Dendritic cell treated with granulocyte-macrophage colony-stimulating factor and Interleukin-4, amounts not matched to agents 40 ng/mL and 50 ng/mL, for 4 days (primary cell): ENCODE measurements around the gene CCDC68.
A peak's percentile ranks its signal among the peaks of the same experiment; 100 is the strongest.

Source experiments
- H3K27ac Mint-ChIP-seq: one replicate; pipeline ENCODE4 v1.8.0; 2022; ENCODE audit warnings: mild to moderate bottlenecking, mixed read lengths
- H3K27me3 Mint-ChIP-seq: one replicate; pipeline ENCODE4 v1.8.0; 2022; ENCODE audit warnings: mild to moderate bottlenecking, mixed read lengths
- H3K36me3 Mint-ChIP-seq: one replicate; pipeline ENCODE4 v1.8.0; 2022; ENCODE audit warnings: low read depth, mixed read lengths
- H3K4me1 Mint-ChIP-seq: one replicate; pipeline ENCODE4 v1.8.0; 2022; ENCODE audit warnings: low read depth, mixed read lengths
- H3K4me3 Mint-ChIP-seq: one replicate; pipeline ENCODE4 v1.8.0; 2022; ENCODE audit warnings: mild to moderate bottlenecking, moderate library complexity, mixed read lengths
- H3K9me3 Mint-ChIP-seq: one replicate; pipeline ENCODE4 v1.8.0; 2022; ENCODE audit warnings: mixed read lengths
- intact Hi-C: fragments of 100-400 bp; cut with micrococcal nuclease; formaldehyde crosslinking; loops from one replicate; pipeline ENCODE4 v1.15.0; 2022

CCDC68 gene, protein sequence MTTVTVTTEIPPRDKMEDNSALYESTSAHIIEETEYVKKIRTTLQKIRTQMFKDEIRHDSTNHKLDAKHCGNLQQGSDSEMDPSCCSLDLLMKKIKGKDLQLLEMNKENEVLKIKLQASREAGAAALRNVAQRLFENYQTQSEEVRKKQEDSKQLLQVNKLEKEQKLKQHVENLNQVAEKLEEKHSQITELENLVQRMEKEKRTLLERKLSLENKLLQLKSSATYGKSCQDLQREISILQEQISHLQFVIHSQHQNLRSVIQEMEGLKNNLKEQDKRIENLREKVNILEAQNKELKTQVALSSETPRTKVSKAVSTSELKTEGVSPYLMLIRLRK

DNA sequence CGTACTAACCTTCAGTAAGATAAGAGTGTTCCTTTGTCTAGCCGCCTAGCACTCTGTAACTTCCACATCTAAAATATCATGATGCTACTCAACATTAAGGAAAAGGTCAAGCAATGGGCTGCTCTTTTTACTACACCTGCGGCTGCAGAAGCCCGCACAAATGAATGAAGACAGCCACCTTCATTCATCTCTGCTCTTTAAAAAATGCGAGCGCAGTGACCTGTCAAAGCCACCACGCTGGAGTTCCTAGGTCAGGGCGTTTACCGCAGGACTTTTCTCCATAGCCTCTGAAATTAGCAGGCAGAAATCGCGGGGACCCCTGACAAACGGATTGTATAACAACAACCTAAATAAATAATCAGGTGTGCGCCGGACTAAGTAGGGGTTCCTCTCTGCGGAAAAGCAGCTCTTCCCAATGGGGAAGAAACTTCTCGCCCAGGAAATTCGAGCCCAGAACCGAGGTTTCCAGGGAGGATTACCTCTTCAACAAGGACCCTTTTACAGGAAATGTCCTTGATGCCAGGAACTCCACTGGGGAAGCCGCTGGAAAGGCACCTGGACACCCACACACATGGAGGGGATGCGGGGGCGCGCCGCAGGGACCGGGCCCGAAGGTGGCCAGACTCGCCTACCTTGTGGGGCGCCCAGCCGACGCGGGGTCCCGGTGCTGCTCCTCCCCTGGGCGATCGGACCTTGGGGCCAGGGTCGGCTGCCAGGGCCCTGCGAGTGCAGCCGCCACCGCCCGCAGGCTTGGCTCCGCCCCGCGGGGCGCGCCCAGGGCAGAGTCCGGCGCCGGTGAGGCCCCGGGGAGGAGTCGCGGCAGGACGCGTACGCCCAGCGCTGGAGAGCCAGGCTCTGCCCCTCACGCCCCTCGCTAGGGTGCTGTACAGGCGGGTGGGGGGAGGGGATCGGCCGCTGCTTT is at the start of gene CCDC68:
Gene CCDC68 (minus strand): TSS at position 758 of the 922 bp plus-strand sequence. CDS start 16,670 bp downstream, outside the sequence.
- no peak within 1 kb of the TSS for H3K27ac Mint-ChIP-seq
- intact Hi-C loops, result no loop called here
- no peaks in the 10 kb centered on the region for H3K9me3 Mint-ChIP-seq
- H3K4me1 Mint-ChIP-seq, result peaks cover 35% of the 10 kb centered on the region
- H3K36me3 Mint-ChIP-seq, result no peaks in the 10 kb centered on the region
- peak within 1 kb of the TSS; percentile 75 for H3K4me3 Mint-ChIP-seq
- H3K27me3 Mint-ChIP-seq, result peaks cover 44% of the 10 kb centered on the region

DNA sequence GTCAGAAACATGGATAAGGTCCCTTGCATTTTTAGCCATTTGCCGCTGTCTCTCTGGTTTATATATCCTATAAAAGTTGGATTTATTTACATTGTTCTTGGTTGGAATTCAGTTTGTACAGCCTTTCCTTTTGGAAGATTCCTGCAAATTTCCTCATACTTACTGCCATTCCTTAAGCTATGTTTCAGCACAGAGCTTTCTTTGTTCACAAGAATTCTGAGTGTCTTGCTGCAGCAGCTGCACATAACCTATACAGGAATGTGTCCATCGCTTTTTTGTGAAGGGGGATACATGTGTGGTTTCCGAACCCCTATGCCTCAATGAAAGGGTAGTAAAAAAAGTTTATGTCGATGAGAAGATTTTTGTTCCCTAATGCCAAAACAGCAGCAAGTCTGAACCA is 48.3 kb upstream of the CCDC68 start:
- Mint-ChIP-seq H3K36me3 (no peaks in the 10 kb centered on the region), H3K27ac (no peak overlapping the region), H3K27me3 (no peaks in the 10 kb centered on the region), H3K9me3 (no peaks in the 10 kb centered on the region), H3K4me3 (no peak overlapping the region), H3K4me1 (no peaks in the 10 kb centered on the region)
- intact Hi-C loops, result no loop called here

DNA sequence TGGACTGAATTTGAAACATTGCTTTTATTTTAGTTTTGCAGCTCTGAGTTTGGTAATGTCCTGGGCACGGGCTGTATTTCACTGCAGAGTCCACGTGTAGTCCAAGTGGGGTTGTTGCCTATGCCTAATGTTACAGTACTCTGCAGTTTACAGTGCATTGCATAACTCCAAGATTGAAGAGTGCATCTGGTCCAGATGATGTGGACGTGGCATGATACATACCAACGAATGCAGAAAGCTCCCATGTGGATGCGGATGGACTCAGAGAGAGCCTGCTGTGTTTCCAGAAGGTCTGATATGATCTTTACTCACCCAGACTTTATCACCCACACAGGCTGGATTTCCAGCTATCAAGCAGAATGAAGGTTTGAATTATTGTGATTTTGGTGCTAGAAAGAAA is 44.4 kb upstream of the CCDC68 start:
- no peaks in the 10 kb centered on the region for H3K9me3 Mint-ChIP-seq
- no peak overlapping the region for H3K27ac Mint-ChIP-seq
- intact Hi-C loops, result no loop called here
- no peaks in the 10 kb centered on the region for H3K36me3 Mint-ChIP-seq
- no peaks in the 10 kb centered on the region for H3K27me3 Mint-ChIP-seq
- no peak overlapping the region for H3K4me3 Mint-ChIP-seq
- H3K4me1 Mint-ChIP-seq, result no peaks in the 10 kb centered on the region

DNA sequence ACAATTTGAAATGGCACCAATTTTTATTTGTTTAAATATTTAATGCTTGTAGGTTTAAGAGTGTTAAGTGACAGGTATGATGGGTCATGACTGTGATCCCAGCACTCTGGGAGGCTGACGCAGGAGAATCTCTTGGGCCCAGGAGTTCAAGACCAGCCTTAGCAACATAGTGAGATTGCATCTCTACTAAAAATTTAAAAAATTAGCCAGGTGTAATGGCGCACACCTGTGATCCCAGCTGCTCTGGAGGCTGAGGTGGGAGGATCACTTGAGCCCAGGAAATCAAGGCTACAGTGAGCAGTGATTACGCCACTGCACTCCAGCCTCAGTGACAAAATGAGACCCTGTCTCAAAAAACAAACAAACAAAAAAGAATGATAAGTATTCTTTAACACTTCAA is 43.0 kb upstream of the CCDC68 start:
- no peaks in the 10 kb centered on the region for H3K9me3 Mint-ChIP-seq
- H3K4me1 Mint-ChIP-seq, result no peaks in the 10 kb centered on the region
- H3K4me3 Mint-ChIP-seq, result no peak overlapping the region
- no peaks in the 10 kb centered on the region for H3K36me3 Mint-ChIP-seq
- intact Hi-C loops, result no loop called here
- H3K27me3 Mint-ChIP-seq, result no peaks in the 10 kb centered on the region
- H3K27ac Mint-ChIP-seq, result no peak overlapping the region

DNA sequence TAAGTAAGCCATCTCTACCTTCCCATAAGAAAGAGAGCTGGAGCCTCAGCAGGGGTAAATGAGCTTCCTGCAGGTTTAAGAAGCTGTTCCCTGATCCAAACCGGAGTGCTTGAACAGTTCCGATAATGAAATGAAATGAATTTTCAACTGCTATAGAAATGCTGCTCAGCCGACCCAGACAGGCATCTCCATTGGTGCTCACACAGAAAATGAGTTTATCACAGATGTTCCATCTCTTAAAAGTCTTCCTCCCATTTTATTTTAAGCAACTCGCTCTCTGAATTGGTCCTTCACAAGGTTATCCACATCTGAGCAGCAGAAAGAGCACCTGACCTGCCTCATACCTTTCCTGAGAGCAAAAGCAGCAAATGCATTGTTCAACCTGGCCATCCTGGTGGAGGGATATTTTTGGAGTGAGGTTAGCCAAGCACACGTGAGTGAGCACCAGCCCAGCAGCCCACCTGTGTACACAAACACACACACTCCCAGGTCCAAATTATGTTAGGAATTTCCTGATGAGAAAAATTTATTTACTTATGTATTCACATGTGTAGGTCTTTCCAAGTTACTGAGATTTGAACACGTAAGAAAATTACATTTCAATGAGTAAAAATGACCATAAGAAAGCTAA is 42.2 kb upstream of the CCDC68 start:
- no peaks in the 10 kb centered on the region for H3K4me1 Mint-ChIP-seq
- intact Hi-C loops, result no loop called here
- no peak overlapping the region for H3K27ac Mint-ChIP-seq
- H3K4me3 Mint-ChIP-seq, result no peak overlapping the region
- H3K36me3 Mint-ChIP-seq, result no peaks in the 10 kb centered on the region
- no peaks in the 10 kb centered on the region for H3K9me3 Mint-ChIP-seq
- no peaks in the 10 kb centered on the region for H3K27me3 Mint-ChIP-seq

DNA sequence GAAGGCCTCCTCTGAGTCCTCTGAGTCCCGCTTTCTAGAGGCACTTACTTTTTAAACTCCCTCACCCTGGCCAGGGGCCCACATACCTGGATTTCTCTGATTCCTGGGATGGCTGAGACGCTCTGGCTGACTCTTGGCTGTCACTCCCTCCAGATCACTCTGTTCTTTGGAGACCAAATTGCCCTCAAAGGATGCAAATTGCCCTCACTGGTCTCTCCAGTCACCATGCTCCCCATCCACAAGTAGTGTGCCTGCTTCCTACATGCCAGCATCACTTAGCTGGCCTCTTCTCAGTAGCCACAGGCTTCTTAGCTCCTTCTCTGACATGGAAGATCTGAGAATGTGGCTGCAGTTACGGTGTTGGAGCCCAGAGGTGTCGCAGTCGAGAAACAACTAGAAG is 41.3 kb upstream of the CCDC68 start:
- Mint-ChIP-seq H3K4me1 (no peaks in the 10 kb centered on the region), H3K27me3 (no peaks in the 10 kb centered on the region), H3K36me3 (no peaks in the 10 kb centered on the region), H3K9me3 (no peaks in the 10 kb centered on the region), H3K4me3 (no peak overlapping the region), H3K27ac (no peak overlapping the region)
- intact Hi-C loops, result no loop called here

DNA sequence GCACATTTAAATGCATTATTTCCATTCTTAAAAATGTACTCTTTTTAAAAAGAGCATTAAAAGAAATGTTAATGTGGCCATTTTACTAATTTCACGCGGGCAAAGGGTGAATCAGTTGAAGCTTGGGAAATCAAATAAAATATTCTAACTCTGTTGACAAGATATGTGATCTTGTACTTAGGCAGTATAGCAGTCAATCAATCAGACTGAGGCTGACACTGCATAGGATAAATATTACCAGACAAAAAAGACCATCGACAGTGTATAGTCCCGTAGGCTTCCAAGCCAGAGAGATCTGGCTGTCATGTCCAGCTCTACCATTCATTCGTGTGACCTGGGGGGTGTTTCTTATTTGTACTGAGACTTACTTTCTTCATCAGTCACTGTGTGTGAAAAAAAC is 39.8 kb upstream of the CCDC68 start:
- Mint-ChIP-seq H3K4me1 (no peaks in the 10 kb centered on the region), H3K4me3 (no peak overlapping the region), H3K9me3 (no peaks in the 10 kb centered on the region), H3K36me3 (no peaks in the 10 kb centered on the region), H3K27me3 (no peaks in the 10 kb centered on the region), H3K27ac (no peak overlapping the region)
- intact Hi-C loops, result no loop called here

DNA sequence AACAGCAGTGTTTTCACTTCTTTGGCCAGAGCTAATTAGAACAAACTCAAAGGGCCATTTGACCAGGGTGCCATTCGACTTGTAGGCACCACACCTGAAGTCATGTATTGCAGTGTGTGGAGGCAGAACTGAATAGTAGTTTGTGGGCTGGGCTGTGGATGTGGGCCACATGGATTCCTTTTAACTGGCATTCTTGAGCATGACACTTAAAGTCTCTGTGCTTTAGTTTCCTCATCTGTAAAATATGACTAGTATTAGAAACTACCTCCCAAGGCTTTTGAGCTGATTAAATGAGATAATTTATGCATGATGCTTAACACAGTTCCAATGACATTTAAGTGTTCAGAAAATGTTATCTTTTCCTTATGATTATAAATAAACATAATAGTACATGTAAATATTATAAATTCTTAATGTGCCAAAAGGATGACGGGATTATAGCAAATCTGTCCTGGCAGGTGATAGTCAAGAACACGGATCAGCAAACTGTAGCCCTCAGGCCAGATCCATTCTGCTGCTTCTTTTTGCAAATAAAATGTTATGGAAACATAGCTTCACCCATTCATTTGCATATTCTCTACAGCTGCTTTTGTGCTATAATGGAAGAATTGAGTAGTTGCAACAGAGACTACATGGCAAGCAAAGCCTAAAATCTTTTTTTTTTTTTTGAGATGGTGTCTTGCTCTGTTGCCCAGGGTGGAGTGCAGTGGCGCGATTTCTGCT is 36.3 kb upstream of the CCDC68 start:
- H3K27ac Mint-ChIP-seq, result no peak overlapping the region

DNA sequence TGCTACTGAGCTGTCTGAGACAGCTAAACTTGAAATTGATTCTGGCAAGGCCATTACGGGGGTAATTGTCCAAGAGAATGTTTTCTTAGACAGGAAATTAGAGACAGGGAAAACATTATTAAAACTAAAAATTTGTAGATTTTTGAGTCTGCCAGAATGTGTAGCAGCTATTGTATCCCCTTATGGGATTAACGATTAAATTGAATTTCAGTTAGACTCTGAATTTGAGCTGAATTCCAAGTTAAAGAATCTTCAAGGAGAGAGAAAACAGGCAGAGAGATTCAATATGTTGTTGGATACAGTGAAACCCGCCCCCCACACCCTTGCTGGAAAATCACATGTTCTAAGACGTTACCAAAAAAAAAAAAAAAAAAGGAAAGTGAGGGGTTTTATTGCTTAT is 32.7 kb upstream of the CCDC68 start:
- intact Hi-C loops, result no loop called here
- Mint-ChIP-seq H3K9me3 (no peaks in the 10 kb centered on the region), H3K27ac (no peak overlapping the region), H3K4me3 (no peak overlapping the region), H3K4me1 (no peaks in the 10 kb centered on the region), H3K27me3 (peaks cover 4% of the 10 kb centered on the region), H3K36me3 (no peaks in the 10 kb centered on the region)

More for the DNA sequence above, 36.3 kb upstream of the CCDC68 start:
- Mint-ChIP-seq H3K4me3 (no peak overlapping the region), H3K4me1 (no peaks in the 10 kb centered on the region), H3K36me3 (no peaks in the 10 kb centered on the region), H3K27me3 (peaks cover 4% of the 10 kb centered on the region), H3K9me3 (no peaks in the 10 kb centered on the region)
- intact Hi-C loops, result no loop called here

DNA sequence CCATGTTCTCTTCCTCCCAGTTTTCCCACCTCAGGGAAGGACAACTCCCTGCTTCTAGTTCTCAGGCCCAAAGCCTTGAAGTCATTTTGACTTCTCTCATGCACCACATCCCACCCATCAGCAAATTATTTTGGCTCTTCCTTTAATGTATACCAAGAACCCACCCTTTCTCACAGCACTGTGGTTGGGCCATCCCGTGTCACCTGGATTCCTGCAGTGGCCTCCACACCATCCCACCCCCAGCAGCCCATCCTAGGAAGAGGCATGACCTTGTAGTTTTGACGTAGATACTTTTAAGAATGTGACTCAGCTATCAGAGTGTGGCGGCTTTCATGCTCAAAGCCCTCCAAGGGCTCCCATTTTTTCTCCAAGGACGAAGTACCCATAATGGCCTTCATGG is 25.6 kb upstream of the CCDC68 start:
- Mint-ChIP-seq H3K9me3 (no peaks in the 10 kb centered on the region), H3K4me1 (no peaks in the 10 kb centered on the region), H3K4me3 (no peak overlapping the region), H3K27ac (no peak overlapping the region), H3K27me3 (peaks cover 7% of the 10 kb centered on the region), H3K36me3 (no peaks in the 10 kb centered on the region)
- intact Hi-C loops, result loop anchor here (5.0 kb wide), 1 partner anchor 593 kb away; no protein-coding TSS in a partner anchor

DNA sequence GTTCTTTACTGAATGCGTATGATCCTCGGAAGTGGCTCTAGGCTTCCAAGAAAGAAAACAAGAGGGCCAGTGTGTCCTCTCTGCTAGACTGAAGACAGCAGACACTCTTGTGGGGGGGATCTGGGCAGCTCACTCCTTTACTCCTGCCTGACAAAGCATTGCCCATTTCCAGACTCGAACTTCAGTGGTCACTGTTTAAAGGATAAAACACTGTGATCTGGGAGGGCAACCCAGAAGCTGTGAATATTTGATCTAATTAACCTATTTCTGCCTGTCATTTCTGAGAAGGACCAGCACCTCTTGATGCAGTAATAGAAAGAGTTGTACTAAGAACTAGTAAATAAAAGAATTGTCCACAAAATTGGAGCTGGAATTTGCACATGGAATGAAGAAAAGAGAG is 24.5 kb upstream of the CCDC68 start:
- Mint-ChIP-seq H3K9me3 (no peaks in the 10 kb centered on the region), H3K27me3 (peaks cover 7% of the 10 kb centered on the region), H3K36me3 (no peaks in the 10 kb centered on the region), H3K4me3 (no peak overlapping the region), H3K4me1 (no peaks in the 10 kb centered on the region), H3K27ac (no peak overlapping the region)
- intact Hi-C loops, result loop anchor here (1.0 to 5.0 kb wide), 4 partner anchors 303 to 591 kb away; no protein-coding TSS in a partner anchor

DNA sequence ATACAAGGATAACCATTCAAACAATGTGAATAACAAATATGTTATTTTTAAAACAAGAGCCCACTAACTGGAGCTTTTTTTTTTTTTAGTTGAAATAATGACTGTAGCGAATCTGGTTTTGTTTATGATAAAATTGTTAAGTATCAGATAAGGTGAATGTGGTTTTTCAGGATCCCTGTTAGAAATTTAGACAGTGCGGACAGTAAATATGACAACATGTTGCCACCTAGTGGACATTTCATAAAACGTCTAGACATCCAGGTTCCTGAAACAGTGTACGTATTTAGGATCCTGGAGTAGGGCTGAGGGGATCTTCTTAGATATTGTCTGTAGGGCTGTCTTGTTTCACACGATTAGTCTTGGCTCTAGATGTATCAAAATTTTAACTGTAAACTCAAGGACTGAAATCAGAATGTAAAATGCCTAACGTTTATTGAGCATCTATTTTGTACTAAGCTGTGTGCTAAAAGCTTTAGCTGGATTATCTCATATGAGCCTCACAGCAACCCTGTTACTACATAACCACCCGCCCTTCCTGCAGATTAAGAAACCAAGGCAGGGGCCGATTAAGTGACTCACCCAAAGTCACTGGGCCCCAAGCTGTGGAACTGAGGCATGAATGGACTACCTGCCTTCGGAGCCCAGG is 23.9 kb upstream of the CCDC68 start:
- Mint-ChIP-seq H3K9me3 (no peaks in the 10 kb centered on the region), H3K4me1 (no peaks in the 10 kb centered on the region), H3K4me3 (no peak overlapping the region), H3K36me3 (no peaks in the 10 kb centered on the region), H3K27ac (no peak overlapping the region), H3K27me3 (peaks cover 7% of the 10 kb centered on the region)
- intact Hi-C loops, result loop anchor here (1.0 to 5.0 kb wide), 4 partner anchors 302 to 591 kb away; no protein-coding TSS in a partner anchor

DNA sequence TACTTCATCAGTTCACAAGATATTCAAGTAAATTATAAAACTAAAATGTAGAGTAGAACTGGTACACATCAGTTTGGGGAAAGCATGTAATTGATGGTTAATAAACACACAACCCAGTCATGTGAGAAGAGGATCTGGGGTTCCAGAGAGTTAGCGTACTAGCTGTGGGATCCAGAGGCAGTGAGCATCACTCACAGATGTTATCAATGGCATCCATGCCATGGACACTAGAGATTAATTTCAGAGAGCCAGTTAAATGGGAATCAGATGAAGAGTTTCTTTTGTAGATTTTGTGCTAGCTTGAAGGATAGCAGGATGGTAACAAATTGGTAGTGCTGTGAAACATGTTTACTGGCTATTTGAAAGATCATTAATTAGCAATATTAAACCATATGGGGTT is 21.8 kb upstream of the CCDC68 start:
- Mint-ChIP-seq H3K4me1 (no peaks in the 10 kb centered on the region), H3K36me3 (no peaks in the 10 kb centered on the region), H3K27me3 (peaks cover 7% of the 10 kb centered on the region), H3K27ac (no peak overlapping the region), H3K4me3 (no peak overlapping the region), H3K9me3 (no peaks in the 10 kb centered on the region)
- intact Hi-C loops, result loop anchor here (5.0 kb wide), 1 partner anchor 589 kb away; no protein-coding TSS in a partner anchor
